H1 (cell line): ENCODE data around the gene GLT8D2. TPM values are rescaled to one million over a fixed set of nuclear protein-coding genes. Genes with fewer than 3 reads are reported as not detected.

Experiments
- CHD7 ChIP-seq: fragments of 300-600 bp; sonication (generic); IDR thresholded peaks from 2 replicates; pipeline ENCODE4 v1.7.1; 2012; ENCODE audit warnings: low read length, moderate library complexity, mild to moderate bottlenecking, inconsistent platforms; ENCODE audit not compliant: insufficient replicate concordance
- EZH2 ChIP-seq: fragments of 200-600 bp; sonication (generic); IDR thresholded peaks from 2 replicates; pipeline ENCODE4 v1.7.1; 2012; ENCODE audit warnings: low read depth, mild to moderate bottlenecking, moderate library complexity, low read length, inconsistent platforms; ENCODE audit not compliant: severe bottlenecking
- HDAC6 ChIP-seq: IDR thresholded peaks from one replicate; pipeline ENCODE4 v1.7.1; 2012; ENCODE audit warnings: low read depth, mild to moderate bottlenecking, inconsistent platforms, low read length, moderate library complexity
- KDM1A ChIP-seq: fragments of 200-600, 300-600 bp; sonication (generic); IDR thresholded peaks from 2 replicates; pipeline ENCODE4 v1.7.1; 2016; ENCODE audit warnings: mild to moderate bottlenecking, low read length, borderline replicate concordance
- KDM4A ChIP-seq: IDR thresholded peaks from one replicate; pipeline ENCODE4 v1.7.1; 2012; ENCODE audit warnings: low read depth, mild to moderate bottlenecking, moderate library complexity, low read length, inconsistent platforms; ENCODE audit not compliant: severe bottlenecking
- POLR2A ChIP-seq, 2 experiments: IDR thresholded peaks; 1 replicate in 1 of 2; 2 replicates in 1 of 2; pipeline ENCODE4 v1.6.1; 2011; ENCODE audit warnings: low read depth in 2 of 2, low read length in 2 of 2, mild to moderate bottlenecking in 2 of 2; ENCODE audit errors: control extremely low read depth in 1 of 2
- POLR2AphosphoS5 ChIP-seq: IDR thresholded peaks from 2 replicates; pipeline ENCODE4 v1.6.1; 2011; ENCODE audit warnings: low read depth, low read length
- RNF2 ChIP-seq: fragments of 200-900, 300-1000 bp; sonication (generic); IDR thresholded peaks from 2 replicates; pipeline ENCODE4 v1.7.1; 2016; ENCODE audit warnings: borderline replicate concordance, low read depth, mild to moderate bottlenecking, antibody characterized with exemption, low read length; ENCODE audit not compliant: poor library complexity, severe bottlenecking; ENCODE audit errors: missing control alignments
- SIRT6 ChIP-seq: IDR thresholded peaks from one replicate; pipeline ENCODE4 v1.7.1; 2012; ENCODE audit warnings: low read length, inconsistent platforms
- SP2 ChIP-seq: IDR thresholded peaks from 2 replicates; pipeline ENCODE4 v1.6.1; 2012; ENCODE audit warnings: mild to moderate bottlenecking, low read length, inconsistent platforms
- SRF ChIP-seq: IDR thresholded peaks from 2 replicates; pipeline ENCODE4 v1.6.1; 2011; ENCODE audit warnings: mild to moderate bottlenecking, low read depth, low read length, moderate library complexity
- YY1 ChIP-seq: IDR thresholded peaks from 2 replicates; pipeline ENCODE4 v1.6.1; 2011; ENCODE audit warnings: low read depth, mild to moderate bottlenecking, low read length
- ZNF274 ChIP-seq: IDR thresholded peaks from 2 replicates; pipeline ENCODE4 v1.7.0; 2012; ENCODE audit warnings: low read length, borderline replicate concordance; ENCODE audit errors: extremely low read depth
- polyA plus RNA-seq, 7 experiments: library from polyadenylated mRNA; depleted of rRNA in 3 of 7; stranded (reverse) in 5 of 7; unstranded in 2 of 7; fragments of >200 nt in 5 of 7; fragments of 200-250 nt in 2 of 7; gene quantifications; 1 replicate in 5 of 7; 2 replicates in 1 of 7; 4 replicates in 1 of 7; pipeline versions ENCODE4 v1.2.1 to v1.2.3, GENCODE V29; 2011 to 2013; ENCODE audit warnings: missing spikeins in 2 of 7, mixed read lengths in 2 of 7
- total RNA-seq: library from RNA; stranded (reverse); fragmentation: NEBNext Ultra II Directional; extraction: Animal tissue kit (Norgen Biotek cat#: 25700); gene quantifications from 2 replicates; pipeline ENCODE4 v1.2.1, GENCODE V29; 2021

GLT8D2 gene
- total and polyA plus RNA-seq, 2 of the 8 experiments (the other 6 are each of a cell fraction or from before 2014, with no cell fraction given), result 6.8 to 9.8 TPM

- no peak for TF ChIP-seq CHD7
- TF ChIP-seq EZH2, result no peak
- no peak for TF ChIP-seq KDM4A
- no peak for TF ChIP-seq RNF2
- TF ChIP-seq ZNF274, result no peak
- no peak for TF ChIP-seq YY1
- no peak for TF ChIP-seq KDM1A
- no peak for TF ChIP-seq POLR2AphosphoS5
- TF ChIP-seq POLR2A (IDR thresholded peaks at IDR 0.05; ENCODE audit: control extremely low read depth in 1 of 2, low read depth in 2 of 2, low read length in 2 of 2), result no peak
- no peak for TF ChIP-seq SRF
- TF ChIP-seq HDAC6, result no peak
- TF ChIP-seq SIRT6, result no peak
- TF ChIP-seq SP2, result no peak
These were observed 76.1 kb downstream of the GLT8D2 start (continued) for GRCh38 chr12:103973909-103974308.
